GM18870 (cell line): ENCODE measurements around the gene TYW1B.
"Not testable (repeated sequence)": the region's sequence is repeated elsewhere in the genome, so short reads cannot be mapped to it uniquely, and the experiment has no call there.

ENCODE experiments used
- ATAC-seq: cut with Tn5 transposase; IDR thresholded peaks from one replicate; pipeline ENCODE4 v1.9.1; 2021; ENCODE audit warnings: moderate library complexity; ENCODE audit not compliant: unreplicated experiment

TYW1B gene, protein sequence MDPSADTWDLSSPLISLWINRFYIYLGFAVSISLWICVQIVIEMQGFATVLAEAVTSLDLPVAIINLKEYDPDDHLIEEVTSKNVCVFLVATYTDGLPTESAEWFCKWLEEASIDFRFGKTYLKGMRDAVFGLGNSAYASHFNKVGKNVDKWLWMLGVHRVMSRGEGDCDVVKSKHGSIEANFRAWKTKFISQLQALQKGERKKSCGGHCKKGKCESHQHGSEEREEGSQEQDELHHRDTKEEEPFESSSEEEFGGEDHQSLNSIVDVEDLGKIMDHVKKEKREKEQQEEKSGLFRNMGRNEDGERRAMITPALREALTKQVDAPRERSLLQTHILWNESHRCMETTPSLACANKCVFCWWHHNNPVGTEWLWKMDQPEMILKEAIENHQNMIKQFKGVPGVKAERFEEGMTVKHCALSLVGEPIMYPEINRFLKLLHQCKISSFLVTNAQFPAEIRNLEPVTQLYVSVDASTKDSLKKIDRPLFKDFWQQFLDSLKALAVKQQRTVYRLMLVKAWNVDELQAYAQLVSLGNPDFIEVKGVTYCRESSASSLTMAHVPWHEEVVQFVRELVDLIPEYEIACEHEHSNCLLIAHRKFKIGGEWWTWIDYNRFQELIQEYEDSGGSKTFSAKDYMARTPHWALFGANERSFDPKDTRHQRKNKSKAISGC

DNA sequence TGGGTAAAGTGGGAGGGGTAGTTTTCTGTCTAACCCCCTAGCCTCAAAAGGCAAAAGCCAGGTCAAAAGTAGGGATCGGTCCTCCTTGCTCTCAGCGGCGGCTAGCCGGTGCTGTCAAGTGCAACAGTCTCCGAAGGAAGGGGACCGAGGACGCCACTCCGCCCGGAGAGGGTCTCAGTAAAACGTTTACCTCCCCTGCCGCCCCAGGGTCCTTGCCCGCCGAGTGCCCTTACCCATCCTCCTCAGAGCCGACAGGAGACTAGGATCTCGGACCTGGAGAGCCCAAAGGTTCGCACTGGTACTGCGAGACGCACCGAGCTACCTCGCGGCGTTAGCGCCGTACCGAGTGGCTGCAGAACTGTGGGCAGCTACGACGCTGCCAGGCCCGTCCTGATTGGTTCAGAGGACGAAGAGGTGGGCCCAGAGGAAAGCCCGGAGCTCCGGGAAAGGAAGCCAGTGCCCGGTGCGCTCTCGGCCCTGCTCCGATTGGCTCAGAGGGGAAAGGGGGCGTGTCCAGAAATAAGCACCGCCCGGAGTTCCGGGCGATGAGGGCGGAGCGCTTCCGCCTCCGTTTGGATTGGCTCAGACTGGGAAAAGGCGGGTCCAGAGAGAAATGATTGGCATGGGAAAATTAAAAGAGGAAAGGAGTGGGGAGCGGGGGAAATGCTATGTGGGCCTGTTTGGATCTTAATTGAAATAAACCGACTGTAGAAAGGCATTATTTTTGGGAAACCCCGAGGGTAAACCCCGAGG lies at the start of gene TYW1B:
TYW1B (minus strand) TSS at position 362 of the 753 bp plus-strand sequence; CDS start at position 237, 125 bp downstream.
- ATAC-seq, result peak; percentile 82

DNA sequence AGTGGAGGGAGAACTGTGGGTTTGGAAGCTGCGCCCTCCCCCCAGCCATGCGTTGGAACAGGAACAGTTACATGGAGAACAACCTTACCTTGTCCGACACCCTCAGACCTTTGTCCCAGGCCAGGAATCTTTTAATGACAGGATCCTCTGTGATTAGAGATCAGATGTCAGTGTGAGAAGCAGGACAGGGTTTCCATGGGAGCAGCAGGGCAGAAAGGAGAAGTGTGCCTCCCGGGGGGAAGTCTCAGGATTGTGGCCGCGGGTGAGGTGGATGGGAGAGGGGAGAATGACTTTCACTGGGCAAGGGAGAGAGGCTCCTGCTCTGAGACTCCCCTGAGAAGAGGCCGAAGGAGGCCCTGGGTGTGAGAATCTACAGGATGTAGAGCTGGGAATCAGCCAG lies 39.6 kb upstream of the TYW1B start:
- ATAC-seq, result not testable (repeated sequence)

DNA sequence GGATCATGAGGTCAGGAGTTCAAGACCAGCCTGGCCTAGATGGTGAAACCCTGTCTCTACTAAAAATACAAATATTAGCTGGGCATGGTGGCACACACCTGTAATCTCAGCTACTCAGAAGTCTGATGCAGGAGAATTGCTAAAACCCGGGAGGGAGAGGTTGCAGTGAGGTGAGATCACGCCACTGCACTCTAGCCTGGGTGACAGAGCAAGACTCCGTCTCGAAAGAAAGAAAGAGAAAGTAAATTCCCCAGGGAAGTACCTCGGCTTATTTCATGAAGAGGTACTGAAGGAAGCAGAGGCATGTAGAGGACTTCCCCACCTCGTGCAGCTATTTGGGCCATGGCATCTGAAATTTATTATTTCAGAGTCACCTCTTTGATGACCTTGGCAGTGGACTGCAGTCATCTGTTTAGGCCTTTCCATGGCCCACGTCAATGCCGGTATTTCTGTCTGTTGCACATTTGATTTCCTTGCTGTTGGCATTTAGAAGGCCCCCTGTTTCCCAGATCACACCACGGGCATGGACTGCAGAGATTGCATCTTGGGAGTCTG lies 30.9 kb upstream of the TYW1B start:
- ATAC-seq, result not testable (repeated sequence)

DNA sequence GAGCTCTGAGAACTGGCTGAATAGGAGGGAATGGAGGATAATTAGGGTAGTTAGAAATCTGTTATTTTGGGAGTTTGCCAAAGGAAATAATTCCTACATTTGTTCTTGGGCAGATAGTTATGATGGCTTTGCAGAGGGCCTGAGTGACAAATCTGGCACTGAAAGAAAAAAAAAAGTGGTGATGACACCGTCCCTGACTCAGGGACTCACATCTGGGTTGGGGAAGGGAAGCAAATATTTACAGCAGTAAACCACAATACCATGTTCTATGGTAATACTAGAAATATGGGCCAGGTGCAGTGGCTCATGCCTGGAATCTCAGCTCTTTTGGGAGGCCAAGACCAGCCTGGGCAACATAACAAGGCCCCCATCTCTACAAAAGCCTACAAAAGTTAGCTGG lies 29.9 kb upstream of the TYW1B start:
- not testable (repeated sequence) for ATAC-seq

DNA sequence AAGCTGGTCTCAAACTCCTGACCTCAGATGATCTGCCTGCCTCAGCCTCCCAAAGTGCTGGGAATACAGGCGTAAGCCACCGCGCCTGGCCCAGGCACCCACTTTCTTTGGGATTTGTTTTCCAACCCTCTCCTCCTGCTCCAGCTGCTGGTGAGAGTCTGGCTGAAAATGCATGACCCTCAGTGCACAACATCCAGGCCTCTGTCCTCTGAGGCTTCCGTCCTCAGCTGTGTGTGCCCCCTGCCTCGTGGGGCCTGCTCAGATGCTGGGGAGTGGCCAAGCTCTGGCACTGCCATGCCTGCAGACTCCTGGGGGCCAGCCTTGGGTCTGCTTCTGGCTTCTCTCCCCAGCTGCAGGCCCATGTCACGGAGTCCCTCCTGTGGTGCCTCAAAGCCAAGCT lies 27.3 kb upstream of the TYW1B start:
- ATAC-seq, result not testable (repeated sequence)

DNA sequence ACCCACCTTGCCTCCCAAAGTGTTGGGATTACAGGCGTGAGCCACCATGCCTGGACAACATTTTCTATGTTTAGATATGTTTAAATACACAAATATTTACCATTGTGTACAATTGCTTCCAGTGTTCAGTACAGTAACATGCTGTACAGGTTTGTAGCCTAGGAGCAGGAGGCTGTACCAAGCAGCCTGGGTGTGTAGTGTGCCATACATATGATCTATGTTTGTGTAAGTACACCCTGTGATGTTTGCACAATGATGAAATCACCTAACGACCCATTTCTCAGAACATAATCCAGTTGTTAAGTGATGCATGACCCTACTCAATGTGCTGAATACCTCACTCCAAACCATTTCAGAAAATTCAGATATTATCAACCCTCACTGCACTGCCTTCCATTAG lies 24.9 kb upstream of the TYW1B start:
- not testable (repeated sequence) for ATAC-seq

DNA sequence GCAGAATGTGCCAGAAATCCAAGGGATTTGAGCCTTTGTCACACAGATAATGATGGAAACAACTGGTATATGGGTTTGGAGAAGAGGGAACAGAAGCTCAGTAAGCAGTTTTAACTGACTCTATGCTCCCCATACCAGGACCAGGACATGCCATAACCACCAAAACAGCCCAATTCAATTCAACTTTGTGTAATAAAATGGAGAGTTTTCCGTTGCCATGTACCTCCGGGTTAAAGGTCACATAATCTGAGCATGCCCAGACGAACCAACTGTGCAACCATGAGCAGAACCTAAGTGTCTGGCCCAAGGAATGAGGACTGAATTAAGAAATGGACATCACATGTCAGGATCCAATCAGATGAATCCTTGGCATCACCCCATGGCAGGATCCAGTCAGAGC lies 22.7 kb upstream of the TYW1B start:
- ATAC-seq, result not testable (repeated sequence)

DNA sequence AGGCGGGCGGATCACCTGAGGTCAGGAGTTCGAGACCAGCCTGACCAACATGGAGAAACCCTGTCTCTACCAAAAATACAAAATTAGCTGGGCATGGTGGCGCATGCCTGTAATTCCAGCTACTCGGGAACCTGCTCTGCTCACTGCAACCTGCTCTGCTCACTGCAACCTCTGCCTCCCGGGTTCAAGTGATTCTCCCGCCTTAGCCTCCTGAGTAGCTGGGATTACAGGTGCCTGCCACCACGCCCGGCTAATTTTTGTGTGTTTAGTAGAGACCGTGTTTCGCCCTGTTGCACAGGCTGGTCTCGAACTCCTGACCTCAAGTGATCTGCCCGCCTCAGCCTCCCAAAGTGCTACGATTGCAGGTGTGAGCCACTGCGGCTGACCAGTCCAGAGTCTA lies 16.1 kb upstream of the TYW1B start:
- not testable (repeated sequence) for ATAC-seq

DNA sequence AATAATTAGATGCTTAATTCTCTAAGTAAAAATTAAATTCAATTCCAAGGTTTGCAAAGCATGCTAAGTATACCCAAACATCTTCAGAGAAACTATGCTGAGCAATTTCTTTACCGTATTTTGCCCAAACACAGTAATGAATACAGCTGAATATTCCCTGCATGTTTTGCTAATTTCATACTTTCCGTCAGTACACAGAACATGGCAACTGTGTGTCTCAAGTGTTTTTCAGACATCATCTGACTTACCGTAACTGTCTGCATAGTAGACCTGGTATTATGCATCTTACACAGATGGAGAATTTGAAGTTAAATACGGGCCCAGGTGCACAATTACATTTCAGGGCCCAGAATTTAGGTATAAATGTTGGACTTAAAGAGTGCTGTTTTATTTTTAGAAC lies 15.2 kb upstream of the TYW1B start:
- not testable (repeated sequence) for ATAC-seq

DNA sequence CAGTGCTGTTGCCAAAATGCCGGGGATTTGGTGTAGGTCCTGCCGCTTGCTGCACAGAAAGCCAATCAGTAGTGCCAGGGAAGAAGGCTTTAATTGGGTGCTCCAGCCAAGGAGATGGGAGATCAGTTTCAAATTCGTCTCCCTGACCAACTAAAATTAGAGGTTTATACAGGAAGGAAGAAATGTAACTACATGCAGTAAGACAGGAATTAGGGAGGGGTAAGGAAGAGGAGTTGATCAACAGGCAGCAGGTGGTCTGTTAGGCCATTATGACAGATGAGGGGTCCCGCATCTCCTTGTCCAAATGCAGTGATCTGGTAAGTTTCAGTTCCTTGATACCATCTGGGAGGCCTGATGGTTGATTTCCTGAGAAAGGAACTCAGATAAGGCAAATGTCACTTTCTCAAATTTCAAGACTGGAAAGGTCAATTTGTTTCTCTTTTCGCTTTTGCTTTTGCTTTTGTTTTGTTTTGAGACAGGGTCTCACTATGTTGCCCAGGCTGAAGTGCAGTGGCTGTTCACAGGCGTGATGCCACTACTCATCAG lies 13.0 kb upstream of the TYW1B start:
- ATAC-seq, result not testable (repeated sequence)

DNA sequence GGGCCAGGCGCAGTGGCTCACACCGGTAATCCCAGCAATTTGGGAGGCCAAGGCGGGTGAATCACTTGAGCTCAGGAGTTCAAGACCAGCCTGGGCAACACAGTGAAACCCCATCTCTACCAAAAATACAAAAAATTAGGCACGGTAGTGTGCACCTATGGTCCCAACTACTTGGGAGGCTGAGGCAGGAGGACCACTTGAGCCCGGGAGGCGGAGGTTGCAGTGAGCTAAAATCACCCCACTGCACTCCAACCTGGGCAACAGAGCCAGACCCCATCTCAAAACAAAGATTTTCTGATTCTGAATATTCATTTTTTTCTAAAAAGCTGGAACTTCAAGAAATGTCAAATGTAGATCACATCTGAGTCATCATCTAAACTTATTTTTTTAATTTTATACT lies 10.3 kb upstream of the TYW1B start:
- ATAC-seq, result not testable (repeated sequence)

DNA sequence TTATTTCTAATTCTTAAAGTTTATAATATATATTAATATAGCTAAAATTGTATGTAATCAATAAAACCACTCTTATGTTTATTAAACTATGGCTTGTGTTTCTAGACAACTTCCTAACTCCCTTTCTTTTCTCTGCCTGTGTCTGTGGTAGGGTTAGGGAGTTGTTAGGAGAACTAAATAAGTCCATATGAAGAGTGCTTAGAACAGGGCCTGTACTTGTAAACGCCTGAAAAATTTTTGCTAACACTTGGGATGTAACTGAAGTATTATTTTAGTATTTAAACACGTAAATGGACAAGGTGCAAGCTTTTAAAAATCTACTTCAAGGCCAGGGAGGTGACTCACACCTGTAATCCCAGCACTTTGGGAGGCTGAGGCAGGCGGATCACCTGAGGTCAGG lies 9.3 kb upstream of the TYW1B start:
- ATAC-seq, result not testable (repeated sequence)

DNA sequence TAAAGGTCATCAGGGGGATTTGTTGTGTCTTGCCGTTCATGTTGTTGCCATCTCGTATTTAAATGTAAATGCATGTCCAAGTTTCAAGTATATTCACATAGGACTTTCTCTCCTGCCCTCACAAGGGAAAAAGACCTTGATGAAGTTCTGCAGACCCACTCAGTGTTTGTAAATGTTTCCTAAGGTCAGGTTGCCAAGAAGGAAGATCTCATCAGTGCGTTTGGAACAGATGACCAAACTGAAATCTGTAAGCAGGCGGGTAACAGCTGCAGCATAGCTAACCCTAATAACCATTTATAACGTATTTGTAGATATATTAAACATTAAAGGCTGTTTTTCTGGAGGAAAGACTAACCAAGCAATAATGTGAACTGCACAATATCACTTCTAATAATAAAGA lies 2.6 kb upstream of the TYW1B start:
- ATAC-seq, result not testable (repeated sequence)

DNA sequence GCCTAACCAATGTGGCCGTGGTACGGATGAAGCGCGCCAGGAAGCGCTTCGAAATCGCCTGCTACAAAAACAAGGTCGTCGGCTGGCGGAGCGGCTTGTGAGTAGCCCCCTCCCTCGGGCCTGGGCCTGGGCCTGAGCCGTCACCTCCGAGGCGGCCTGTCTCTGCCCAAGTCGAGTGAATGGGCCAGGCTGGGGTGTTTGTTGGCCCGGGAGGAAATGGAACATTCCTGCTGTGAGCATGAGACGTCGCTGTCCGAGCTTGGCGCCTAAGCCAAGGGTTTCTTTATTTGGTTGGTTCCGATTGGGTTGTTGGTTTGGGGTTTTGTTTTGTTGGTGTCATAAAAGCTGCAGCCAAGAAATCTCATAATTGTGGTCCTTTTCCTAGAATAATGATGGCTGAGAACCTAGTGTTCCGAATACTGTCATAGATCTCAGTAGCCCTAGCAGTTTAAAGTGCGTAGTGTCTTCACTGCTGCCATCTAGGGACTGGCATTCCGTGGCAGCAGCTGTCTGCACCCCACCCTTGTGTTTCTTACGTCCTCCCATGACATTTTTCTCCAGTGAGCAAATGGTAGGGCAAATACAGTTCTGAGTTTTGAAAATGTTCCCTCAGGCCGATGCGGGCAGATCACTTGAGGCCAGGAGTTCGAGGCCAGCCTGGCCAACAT lies 1.8 kb upstream of the TYW1B start:
- ATAC-seq, result peak; percentile 36

DNA sequence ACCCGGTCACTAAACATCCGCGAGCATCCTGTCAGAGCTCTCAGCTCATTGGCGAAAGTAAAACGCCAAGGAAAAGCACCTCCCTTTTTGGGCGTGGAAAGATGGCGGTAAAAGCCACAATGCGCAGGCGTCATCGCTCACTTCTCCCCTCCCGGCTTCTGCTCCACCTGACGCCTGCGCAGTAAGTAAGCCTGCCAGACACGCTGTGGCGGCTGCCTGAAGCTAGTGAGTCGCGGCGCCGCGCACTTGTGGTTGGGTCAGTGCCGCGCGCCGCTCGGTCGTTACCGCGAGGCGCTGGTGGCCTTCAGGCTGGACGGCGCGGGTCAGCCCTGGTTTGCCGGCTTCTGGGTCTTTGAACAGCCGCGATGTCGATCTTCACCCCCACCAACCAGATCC lies 1.3 kb upstream of the TYW1B start:
- ATAC-seq, result peak; percentile 48

DNA sequence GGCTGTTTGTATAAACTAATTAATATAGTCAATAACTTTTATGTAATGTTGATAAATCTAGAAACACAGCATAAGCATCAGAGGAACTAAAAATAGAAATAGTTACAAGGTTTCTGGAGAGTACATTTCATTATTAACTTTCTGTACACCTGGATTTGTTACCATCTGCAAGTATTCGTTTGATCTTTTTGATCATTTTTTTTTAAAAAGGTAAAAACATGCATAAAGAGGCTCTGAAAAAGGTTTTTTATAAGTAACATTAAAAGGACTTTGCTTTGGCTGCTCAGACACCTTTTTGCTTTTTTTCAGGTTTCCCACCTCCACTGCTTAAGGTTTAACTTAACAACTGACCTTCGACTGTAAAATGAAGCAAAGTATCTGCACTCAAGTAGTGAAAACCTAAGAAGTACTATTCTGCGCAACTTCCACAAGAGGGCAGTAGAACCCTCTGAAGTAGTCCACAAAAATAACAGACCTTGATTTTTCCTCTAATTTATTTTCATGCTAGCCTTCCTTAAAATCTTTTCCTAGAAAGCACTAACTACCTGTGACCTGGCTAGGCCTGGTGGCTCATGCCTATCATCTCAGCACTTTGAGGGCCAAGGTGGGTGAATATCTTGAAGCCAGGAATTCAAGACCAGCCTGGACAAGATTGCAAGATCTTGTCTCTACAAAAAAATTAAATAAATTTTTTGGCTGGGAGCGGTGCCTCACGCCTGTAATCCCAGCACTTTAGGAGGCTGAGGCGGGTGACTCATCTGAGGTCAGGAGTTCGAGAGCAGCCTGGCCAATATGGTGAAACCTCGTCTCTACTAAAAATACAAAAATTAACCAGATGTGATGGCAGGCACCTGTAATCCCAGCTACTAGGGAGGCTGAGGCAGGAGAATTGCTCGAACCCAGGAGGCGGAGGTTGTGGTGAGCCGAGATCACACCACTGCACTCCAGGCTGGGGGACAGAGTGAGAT lies 4.0 kb downstream of the TYW1B start:
- ATAC-seq, result not testable (repeated sequence)

DNA sequence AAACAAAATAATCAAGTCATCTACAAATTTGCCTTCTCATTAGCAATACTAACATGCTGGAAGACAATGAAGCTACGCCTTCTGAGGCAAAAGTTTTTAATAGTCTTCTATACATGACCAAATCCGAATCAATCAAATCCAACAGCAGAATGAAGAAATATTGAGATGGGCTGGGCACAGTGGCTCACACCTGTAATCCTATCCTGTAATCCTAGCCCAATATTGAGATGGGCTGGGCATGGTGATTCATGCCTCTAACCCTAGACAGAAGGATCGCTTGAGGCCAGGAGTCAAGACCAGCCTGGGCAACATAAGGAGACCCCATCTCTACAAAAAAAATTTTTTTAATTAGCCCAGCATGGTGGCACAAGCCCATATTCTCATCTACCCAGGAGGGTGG lies 5.5 kb downstream of the TYW1B start:
- not testable (repeated sequence) for ATAC-seq

DNA sequence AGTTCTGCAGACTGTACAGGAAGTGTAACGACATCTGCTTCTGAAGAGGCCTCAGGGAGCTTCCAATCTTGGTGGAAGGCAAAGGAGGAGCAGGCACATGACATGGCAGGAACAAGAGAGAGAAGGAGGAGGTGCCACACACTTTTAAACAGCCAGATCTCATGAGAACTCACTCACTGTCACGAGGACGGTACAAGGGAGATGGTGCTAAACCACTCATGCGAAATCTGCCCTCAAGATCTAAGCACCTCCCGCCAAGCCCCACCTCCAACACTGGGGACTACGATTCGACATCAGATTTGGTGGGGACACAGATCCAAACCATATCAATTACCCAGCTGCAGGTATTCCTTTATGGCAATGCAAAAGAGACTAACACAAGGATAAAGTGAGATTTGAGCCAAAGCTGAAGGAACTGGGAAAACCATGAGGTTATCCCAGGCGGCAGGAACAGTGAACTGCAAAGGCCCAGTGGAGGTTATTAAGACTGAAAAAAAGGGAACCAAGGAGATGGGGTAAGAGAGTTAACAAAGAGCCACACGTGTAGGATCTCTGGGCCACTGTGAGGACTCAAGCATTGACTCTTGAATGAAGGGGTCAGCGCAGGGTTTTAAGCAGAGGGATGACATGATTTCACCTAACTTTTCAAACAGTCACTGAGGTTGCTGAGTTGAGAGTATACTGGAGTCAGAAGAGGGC lies 9.2 kb downstream of the TYW1B start:
- not testable (repeated sequence) for ATAC-seq

DNA sequence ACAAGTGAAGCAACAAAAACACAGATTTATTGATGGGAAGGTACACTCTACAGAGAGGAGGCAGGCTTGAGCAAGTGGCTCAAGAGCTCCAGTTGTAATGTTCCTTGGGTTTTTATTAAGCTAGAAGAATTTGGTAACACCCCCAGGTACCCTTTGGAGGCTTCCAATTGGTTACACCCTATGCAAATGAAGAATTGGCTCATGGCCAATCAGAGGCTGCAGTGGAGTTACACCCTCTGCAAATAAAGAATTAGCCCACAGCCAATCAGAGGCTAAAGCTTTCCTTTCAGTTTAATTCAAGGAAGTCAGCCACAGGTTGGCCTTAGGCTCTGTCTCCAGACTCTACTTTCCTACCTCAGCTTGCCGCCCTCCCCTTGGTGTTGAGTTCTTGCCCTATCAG lies 10.3 kb downstream of the TYW1B start:
- not testable (repeated sequence) for ATAC-seq
